H9 (cell line): ENCODE results near the gene AQP3. TPM values are rescaled to one million over a fixed set of nuclear protein-coding genes. Genes with fewer than 3 reads are reported as not detected.

Experiments used
- DNase-seq: peaks from one replicate; pipeline ENCODE4 v3.0.0-alpha.2; 2017
- H2AFZ ChIP-seq: one replicate; pipeline ENCODE4 v1.6.1; 2013; ENCODE audit warnings: mild to moderate bottlenecking, low read length, control low read depth, moderate library complexity
- H2AK5ac ChIP-seq: 2 replicates; pipeline ENCODE4 v1.6.1; 2013; ENCODE audit warnings: low read length, control low read depth, mixed read lengths; ENCODE audit not compliant: insufficient read length
- H2BK120ac ChIP-seq: one replicate; pipeline ENCODE4 v1.6.1; 2013; ENCODE audit warnings: low read depth, mild to moderate bottlenecking, low read length, control low read depth, inconsistent platforms; ENCODE audit not compliant: poor library complexity, severe bottlenecking
- H2BK12ac ChIP-seq: 2 replicates; pipeline ENCODE4 v1.6.1; 2013; ENCODE audit warnings: low read length, control low read depth, mixed read lengths, low read depth; ENCODE audit not compliant: insufficient read length
- H2BK15ac ChIP-seq: 2 replicates; pipeline ENCODE4 v1.6.1; 2013; ENCODE audit warnings: low read depth, low read length, control low read depth
- H2BK20ac ChIP-seq: one replicate; pipeline ENCODE4 v1.6.1; 2013; ENCODE audit warnings: low read depth, mild to moderate bottlenecking, low read length, control low read depth, inconsistent platforms; ENCODE audit not compliant: poor library complexity, severe bottlenecking
- H2BK5ac ChIP-seq: 2 replicates; pipeline ENCODE4 v1.6.1; 2013; ENCODE audit warnings: low read length, control low read depth, mixed read lengths; ENCODE audit not compliant: insufficient read length
- H3K14ac ChIP-seq: 2 replicates; pipeline ENCODE4 v1.6.1; 2013; ENCODE audit warnings: low read length, control low read depth; ENCODE audit not compliant: insufficient read depth
- H3K18ac ChIP-seq: 2 replicates; pipeline ENCODE4 v1.6.1; 2013; ENCODE audit warnings: low read depth, mild to moderate bottlenecking, mixed read lengths, low read length, control low read depth; ENCODE audit not compliant: insufficient read length
- H3K23ac ChIP-seq: 2 replicates; pipeline ENCODE4 v1.6.1; 2013; ENCODE audit warnings: low read length, control low read depth, mixed read lengths, low read depth; ENCODE audit not compliant: insufficient read length
- H3K23me2 ChIP-seq: 2 replicates; pipeline ENCODE4 v1.6.1; 2013; ENCODE audit warnings: low read depth, mild to moderate bottlenecking, mixed read lengths, low read length, control low read depth; ENCODE audit not compliant: insufficient read length, poor library complexity, severe bottlenecking
- H3K27ac ChIP-seq: 2 replicates; pipeline ENCODE4 v1.5.1; 2013; ENCODE audit warnings: low read length, control low read depth, mixed read lengths, low read depth; ENCODE audit not compliant: insufficient read length
- H3K27me3 ChIP-seq: 2 replicates; pipeline ENCODE4 v1.6.1; 2013; ENCODE audit warnings: low read length, control low read depth, inconsistent platforms; ENCODE audit not compliant: insufficient read depth
- H3K4ac ChIP-seq: 2 replicates; pipeline ENCODE4 v1.6.1; 2013; ENCODE audit warnings: low read depth, mild to moderate bottlenecking, control low read depth, inconsistent platforms, low read length, moderate library complexity
- H3K4me1 ChIP-seq: 2 replicates; pipeline ENCODE4 v1.6.1; 2013; ENCODE audit warnings: low read length, control low read depth, inconsistent platforms; ENCODE audit not compliant: insufficient read depth
- H3K4me2 ChIP-seq: 2 replicates; pipeline ENCODE4 v1.6.1; 2013; ENCODE audit warnings: low read length, control low read depth, mixed read lengths; ENCODE audit not compliant: insufficient read length, insufficient read depth
- H3K56ac ChIP-seq: 2 replicates; pipeline ENCODE4 v1.6.1; 2013; ENCODE audit warnings: low read depth, mild to moderate bottlenecking, mixed read lengths, low read length, control low read depth; ENCODE audit not compliant: insufficient read length
- H3K79me1 ChIP-seq: 2 replicates; pipeline ENCODE4 v1.6.1; 2013; ENCODE audit warnings: low read depth, mild to moderate bottlenecking, moderate library complexity, low read length, control low read depth, inconsistent platforms; ENCODE audit not compliant: insufficient read depth, poor library complexity, severe bottlenecking
- H3K79me2 ChIP-seq: 2 replicates; pipeline ENCODE4 v1.6.1; 2013; ENCODE audit warnings: low read length, control low read depth, inconsistent platforms; ENCODE audit not compliant: insufficient read depth
- H3K9ac ChIP-seq: 2 replicates; pipeline ENCODE4 v1.6.1; 2013; ENCODE audit warnings: low read length, control low read depth, mixed read lengths; ENCODE audit not compliant: insufficient read length; ENCODE audit errors: extremely low read depth
- H3K9me3 ChIP-seq: one replicate; pipeline ENCODE4 v1.6.1; 2013; ENCODE audit warnings: low read depth, low read length, inconsistent platforms; ENCODE audit not compliant: control insufficient read depth
- H3T11ph ChIP-seq: one replicate; pipeline ENCODE4 v1.6.1; 2013; ENCODE audit warnings: mild to moderate bottlenecking, low read length, control low read depth, inconsistent platforms
- H4K20me1 ChIP-seq: one replicate; pipeline ENCODE4 v1.6.1; 2013; ENCODE audit not compliant: control insufficient read depth, insufficient read length, insufficient read depth
- H4K5ac ChIP-seq: 2 replicates; pipeline ENCODE4 v1.6.1; 2013; ENCODE audit warnings: low read depth, mild to moderate bottlenecking, mixed read lengths, low read length, control low read depth; ENCODE audit not compliant: insufficient read length
- H4K8ac ChIP-seq: replicated peaks from 2 replicates; pipeline ENCODE4 v1.6.1; 2013; ENCODE audit warnings: low read length, control low read depth, mixed read lengths, low read depth; ENCODE audit not compliant: insufficient read length
- H4K91ac ChIP-seq: 2 replicates; pipeline ENCODE4 v1.6.1; 2013; ENCODE audit warnings: low read depth, mild to moderate bottlenecking, moderate library complexity, mixed read lengths, low read length, control low read depth; ENCODE audit not compliant: insufficient read length
- H3K27ac Mint-ChIP-seq, 3 experiments: 2 replicates in 2 of 3; 3 replicates in 1 of 3; pipeline ENCODE4 v1.8.0; 2020 to 2021; ENCODE audit warnings: mixed read lengths in 3 of 3, mild to moderate bottlenecking in 1 of 3, moderate library complexity in 1 of 3
- H3K27me3 Mint-ChIP-seq: 2 replicates; pipeline ENCODE4 v1.8.0; 2021; ENCODE audit warnings: low read depth, mild to moderate bottlenecking, moderate library complexity, mixed read lengths
- H3K36me3 Mint-ChIP-seq, 3 experiments: 2 replicates in 2 of 3; 3 replicates in 1 of 3; pipeline ENCODE4 v1.8.0; 2020 to 2021; ENCODE audit warnings: low read depth in 3 of 3, mixed read lengths in 3 of 3; ENCODE audit not compliant: insufficient read depth in 1 of 3
- H3K4me1 Mint-ChIP-seq, 2 experiments: 2 replicates each; pipeline ENCODE4 v1.8.0; 2020; ENCODE audit warnings: mixed read lengths in 2 of 2
- H3K4me3 Mint-ChIP-seq, 2 experiments: 2 replicates in 1 of 2; 3 replicates in 1 of 2; pipeline ENCODE4 v1.8.0; 2020 to 2021; ENCODE audit warnings: mild to moderate bottlenecking in 2 of 2, mixed read lengths in 2 of 2, moderate library complexity in 1 of 2
- H3K9me3 Mint-ChIP-seq, 2 experiments: 2 replicates in 1 of 2; 3 replicates in 1 of 2; pipeline ENCODE4 v1.8.0; 2020; ENCODE audit warnings: mild to moderate bottlenecking in 2 of 2, mixed read lengths in 2 of 2, moderate library complexity in 1 of 2
- CTCF ChIP-seq: fragments of 200-600 bp; sonication (generic); conservative IDR thresholded peaks from 3 replicates; pipeline ENCODE4 v1.8.0; 2021; ENCODE audit warnings: antibody characterized with exemption, mild to moderate bottlenecking
- WGBS: extraction: QIAGEN DNeasy Blood & Tissue Kit; methylation state at CpG from one replicate; pipeline ENCODE4 v1.1.7; 2013; ENCODE audit warnings: missing lambda C conversion rate, low lambda C conversion rate, mixed read lengths; ENCODE audit not compliant: insufficient read length; ENCODE audit errors: extremely low coverage; 5-methylcytosine and 5-hydroxymethylcytosine counted together
- total RNA-seq: library from RNA; stranded (reverse); gene quantifications from 2 replicates; pipeline ENCODE4 v1.2.1, GENCODE V29; 2021

Gene AQP3
- total RNA-seq, 1 experiment from 2014 or later: 1.6 TPM

- Histone ChIP-seq H4K20me1 (no peaks in the 10 kb centered on the region), H3K23ac (no peak overlapping the region), H4K91ac (no peak overlapping the region), H2AK5ac (no peak overlapping the region), H2BK20ac (no peak overlapping the region), H3K4ac (no peak overlapping the region), H3K14ac (no peak overlapping the region), H3T11ph (no peak overlapping the region), H3K9me3 (no peaks in the 10 kb centered on the region), H3K23me2 (peaks cover 6% of the 10 kb centered on the region), H3K79me1 (peaks cover 4% of the 10 kb centered on the region), H3K27ac (no peak overlapping the region), H3K9ac (no peak overlapping the region), H2BK12ac (no peak overlapping the region), H3K56ac (no peak overlapping the region), H2BK5ac (no peak overlapping the region), H2AFZ (no peak overlapping the region), H2BK15ac (no peak overlapping the region), H2BK120ac (no peak overlapping the region), H3K4me2 (no peak overlapping the region), H4K5ac (no peak overlapping the region), H3K18ac (no peak overlapping the region), H4K8ac (no peak overlapping the region), H3K4me1 (0 out of 2 replicates have a peak, but pooled peaks cover 2% of the 10 kb centered on the region), H3K27me3 (no peaks in the 10 kb centered on the region), H3K79me2 (peaks cover 11% of the 10 kb centered on the region)
- Mint-ChIP-seq H3K27me3 (no peaks in the 10 kb centered on the region), H3K27ac (no peak overlapping the region), H3K4me1 (peaks cover 11 to 12% of the 10 kb centered on the region in 2 experiments; a peak in 3 of 4 replicates), H3K9me3 (no peaks in the 10 kb centered on the region; a peak in 1 of 5 replicates), H3K4me3 (no peak overlapping the region), H3K36me3 (peaks cover 53 to 82% (median 70%) of the 10 kb centered on the region in 3 experiments; a peak in 6 of 7 replicates)
- TF ChIP-seq CTCF: no peak
- no peak for DNase-seq
- WGBS: no CpG with 5 or more reads among the region's 21 CpGs
Measured at GRCh38 chr9:33468797-33469621, 21.6 kb upstream of the AQP3 start.
